Activated CD4-positive, alpha-beta T cell treated with anti-CD3 and anti-CD28 coated beads for 36 hours (primary cell): ENCODE results near the gene VSTM2B. TPM values are rescaled to one million over a fixed set of nuclear protein-coding genes. Genes with fewer than 3 reads are reported as not detected.

Experiments used
- ATAC-seq: fragments of 200-7000 bp; cut with Tn5 transposase; one replicate; pipeline ENCODE4 v1.10.0; 2021; ENCODE audit warnings: mild to moderate bottlenecking, moderate library complexity
- CTCF ChIA-PET: fragments of 350-600 bp; sonication (Branson Sonifier 250); formaldehyde crosslinking; loops from one replicate; lab custom pipeline; 2021; ENCODE audit warnings: antibody characterized with exemption; lab: Charles Lee
- POLR2A ChIA-PET: fragments of 350-600 bp; sonication (Branson Sonifier 250); formaldehyde crosslinking; loops from one replicate; lab custom pipeline; 2021; ENCODE audit warnings: antibody characterized with exemption, inconsistent platforms; lab: Charles Lee
- DNase-seq: peaks from one replicate; pipeline ENCODE4 v3.0.0-alpha.2; 2020
- H3K27ac Mint-ChIP-seq: one replicate; pipeline ENCODE4 v1.8.0; 2021; ENCODE audit warnings: mixed read lengths
- H3K27me3 Mint-ChIP-seq: one replicate; pipeline ENCODE4 v1.8.0; 2021; ENCODE audit warnings: mixed read lengths
- H3K36me3 Mint-ChIP-seq: one replicate; pipeline ENCODE4 v1.8.0; 2021; ENCODE audit warnings: low read depth, mixed read lengths
- H3K4me1 Mint-ChIP-seq: one replicate; pipeline ENCODE4 v1.8.0; 2021; ENCODE audit warnings: mixed read lengths
- H3K4me3 Mint-ChIP-seq: one replicate; pipeline ENCODE4 v1.8.0; 2021; ENCODE audit warnings: mild to moderate bottlenecking, moderate library complexity, mixed read lengths
- H3K9me3 Mint-ChIP-seq: one replicate; pipeline ENCODE4 v1.8.0; 2021; ENCODE audit warnings: low read depth, mixed read lengths
- intact Hi-C, 2 experiments: fragments of 100-400 bp; cut with DNase I in 1 of 2; cut with micrococcal nuclease in 1 of 2; formaldehyde crosslinking; loops; one replicate each; pipeline versions ENCODE4 v1.14.2 to v1.15.1; 2022 to 2024; cut with DNase I, micrococcal nuclease
- total RNA-seq, 2 experiments: library from RNA; stranded (reverse); gene quantifications; one replicate each; pipeline ENCODE4 v1.2.3, GENCODE V29; 2021

The VSTM2B gene
- not detected for total RNA-seq

DNA sequence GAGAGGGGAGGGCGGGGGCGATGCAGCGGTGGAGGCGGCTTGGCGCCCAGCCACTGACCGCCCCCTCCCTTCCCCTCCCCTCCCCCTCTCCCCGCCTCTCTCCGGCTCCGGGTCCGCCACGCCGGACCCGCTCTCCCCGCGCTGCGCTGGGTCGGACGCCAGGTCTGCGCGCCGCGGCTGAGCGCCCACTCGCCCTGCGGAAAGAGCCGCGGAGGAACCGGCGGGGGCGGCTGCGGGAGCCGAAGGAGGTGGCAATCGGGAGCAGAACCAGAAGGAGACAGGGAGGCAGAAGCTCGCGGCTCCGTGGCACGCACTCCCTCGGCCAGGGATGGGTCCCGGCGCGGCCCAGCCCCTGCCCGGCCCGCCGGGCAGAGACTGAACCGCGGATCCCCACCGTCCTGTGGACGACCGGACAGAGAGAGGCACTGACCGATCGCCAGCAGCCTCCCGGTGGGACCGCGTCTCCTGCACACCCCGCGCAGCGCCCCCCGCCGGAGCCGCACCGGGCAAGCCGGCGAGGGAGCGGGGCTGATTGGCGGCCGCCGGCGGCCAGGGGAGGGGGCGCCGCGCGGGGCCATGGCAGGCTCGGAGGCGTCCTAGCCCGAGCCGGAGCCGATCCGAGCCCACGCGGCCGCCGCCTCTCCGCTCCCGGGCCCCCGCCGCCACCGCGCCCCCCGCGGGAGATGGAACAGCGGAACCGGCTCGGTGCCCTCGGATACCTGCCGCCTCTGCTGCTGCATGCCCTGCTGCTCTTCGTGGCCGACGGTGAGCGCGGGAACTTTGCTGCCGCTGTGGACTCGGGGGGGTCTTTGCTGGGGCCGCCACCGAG lies at the start of gene VSTM2B:
Gene VSTM2B (plus strand): TSS at position 94 of the 829 bp plus-strand sequence. CDS start 590 bp downstream, at position 684.
- intact Hi-C loops: loop anchor here (5.0 to 10.0 kb wide), 7 partner anchors 61 to 1826 kb away; partner anchors contain the start of gene UQCRFS1 (in 1 of the 2)
- ChIA-PET CTCF (interaction anchor here (1.4 kb wide), 1 partner anchor 16 kb away, joined by 3 read pairs; no protein-coding TSS in a partner anchor), POLR2A (no interaction called here)
- H3K4me3 Mint-ChIP-seq: peak within 1 kb of the TSS; percentile 35
- H3K27ac Mint-ChIP-seq: no peak within 1 kb of the TSS
- no peak for ATAC-seq
- no peaks in the 10 kb centered on the region for H3K9me3 Mint-ChIP-seq
- H3K4me1 Mint-ChIP-seq: peaks cover 22% of the 10 kb centered on the region
- DNase-seq: no peak
- H3K27me3 Mint-ChIP-seq: peaks cover 58% of the 10 kb centered on the region
- H3K36me3 Mint-ChIP-seq: peaks cover 5% of the 10 kb centered on the region

DNA sequence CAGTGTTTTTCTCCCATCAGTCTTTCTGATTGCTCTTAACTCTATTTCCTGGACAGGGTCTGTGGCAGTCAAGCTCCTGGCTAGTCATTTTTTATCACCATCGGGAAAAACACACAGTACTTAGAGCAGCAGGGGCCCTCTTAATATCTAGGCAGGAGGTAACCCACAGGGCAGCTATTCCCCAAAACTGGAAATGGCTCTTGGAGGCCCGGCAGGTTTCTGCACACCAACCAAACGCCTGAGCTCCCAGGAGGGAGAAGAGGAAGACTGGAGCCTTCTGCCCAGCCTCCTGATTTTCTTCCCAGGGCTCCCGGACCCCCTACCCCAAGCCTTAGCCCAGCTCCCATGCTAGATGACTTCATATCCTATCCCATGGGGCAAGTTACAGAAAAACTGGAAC lies 49.3 kb upstream of the VSTM2B start:
- Mint-ChIP-seq H3K9me3 (peaks cover 10% of the 10 kb centered on the region), H3K4me3 (no peak overlapping the region), H3K27me3 (peaks cover 23% of the 10 kb centered on the region), H3K4me1 (no peaks in the 10 kb centered on the region), H3K36me3 (peaks cover 3% of the 10 kb centered on the region), H3K27ac (no peak overlapping the region)
- ATAC-seq: no peak
- POLR2A ChIA-PET: no interaction called here
- no peak for DNase-seq
- CTCF ChIA-PET: interaction anchor here (0.9 kb wide), 1 partner anchor 93 kb away, joined by 3 read pairs; no protein-coding TSS in a partner anchor
- intact Hi-C loops: no loop called here

DNA sequence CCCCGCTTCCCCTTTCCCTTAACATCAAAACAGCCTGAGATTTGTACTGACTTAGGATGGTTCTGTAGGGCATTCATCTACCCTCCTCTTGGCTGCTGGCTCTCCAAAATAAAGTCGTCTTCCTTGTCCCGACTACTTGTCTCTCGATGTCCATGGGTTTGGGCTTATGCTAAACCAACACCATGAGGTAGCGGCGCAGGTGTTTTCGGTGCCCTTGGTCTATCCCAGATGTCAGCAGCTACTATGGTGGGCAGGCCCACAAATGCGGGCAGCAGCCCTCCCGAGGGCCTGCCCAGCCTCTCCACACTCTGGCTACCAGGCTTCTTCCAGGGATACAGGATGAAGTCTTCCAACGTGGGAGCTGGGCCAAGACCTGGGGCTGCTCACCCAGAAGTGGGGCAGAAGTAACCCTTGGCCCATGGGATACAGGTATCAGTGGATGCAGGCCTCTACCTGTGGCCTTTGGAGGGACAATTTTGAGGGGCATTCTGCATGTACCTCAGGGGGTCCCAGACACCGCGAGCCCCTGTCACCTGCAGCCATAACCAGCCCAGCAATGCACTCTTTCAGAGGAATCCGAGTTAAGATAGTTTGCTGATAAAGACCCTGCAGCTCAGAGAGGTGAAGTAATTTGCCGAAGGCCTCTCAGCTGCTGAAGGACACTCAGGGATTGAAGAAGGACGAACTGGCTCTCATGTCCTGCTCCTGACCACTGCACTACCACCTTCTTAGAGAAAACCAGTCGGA lies 47.8 kb upstream of the VSTM2B start:
- intact Hi-C loops: no loop called here
- CTCF ChIA-PET: interaction anchor here (0.7 kb wide), 1 partner anchor 23 kb away, joined by 3 read pairs; no protein-coding TSS in a partner anchor
- peaks cover 11% of the 10 kb centered on the region for H3K9me3 Mint-ChIP-seq
- H3K4me3 Mint-ChIP-seq: no peak overlapping the region
- no peaks in the 10 kb centered on the region for H3K4me1 Mint-ChIP-seq
- POLR2A ChIA-PET: no interaction called here
- DNase-seq: no peak
- no peak overlapping the region for H3K27ac Mint-ChIP-seq
- peaks cover 3% of the 10 kb centered on the region for H3K36me3 Mint-ChIP-seq
- no peak for ATAC-seq
- H3K27me3 Mint-ChIP-seq: peaks cover 22% of the 10 kb centered on the region

DNA sequence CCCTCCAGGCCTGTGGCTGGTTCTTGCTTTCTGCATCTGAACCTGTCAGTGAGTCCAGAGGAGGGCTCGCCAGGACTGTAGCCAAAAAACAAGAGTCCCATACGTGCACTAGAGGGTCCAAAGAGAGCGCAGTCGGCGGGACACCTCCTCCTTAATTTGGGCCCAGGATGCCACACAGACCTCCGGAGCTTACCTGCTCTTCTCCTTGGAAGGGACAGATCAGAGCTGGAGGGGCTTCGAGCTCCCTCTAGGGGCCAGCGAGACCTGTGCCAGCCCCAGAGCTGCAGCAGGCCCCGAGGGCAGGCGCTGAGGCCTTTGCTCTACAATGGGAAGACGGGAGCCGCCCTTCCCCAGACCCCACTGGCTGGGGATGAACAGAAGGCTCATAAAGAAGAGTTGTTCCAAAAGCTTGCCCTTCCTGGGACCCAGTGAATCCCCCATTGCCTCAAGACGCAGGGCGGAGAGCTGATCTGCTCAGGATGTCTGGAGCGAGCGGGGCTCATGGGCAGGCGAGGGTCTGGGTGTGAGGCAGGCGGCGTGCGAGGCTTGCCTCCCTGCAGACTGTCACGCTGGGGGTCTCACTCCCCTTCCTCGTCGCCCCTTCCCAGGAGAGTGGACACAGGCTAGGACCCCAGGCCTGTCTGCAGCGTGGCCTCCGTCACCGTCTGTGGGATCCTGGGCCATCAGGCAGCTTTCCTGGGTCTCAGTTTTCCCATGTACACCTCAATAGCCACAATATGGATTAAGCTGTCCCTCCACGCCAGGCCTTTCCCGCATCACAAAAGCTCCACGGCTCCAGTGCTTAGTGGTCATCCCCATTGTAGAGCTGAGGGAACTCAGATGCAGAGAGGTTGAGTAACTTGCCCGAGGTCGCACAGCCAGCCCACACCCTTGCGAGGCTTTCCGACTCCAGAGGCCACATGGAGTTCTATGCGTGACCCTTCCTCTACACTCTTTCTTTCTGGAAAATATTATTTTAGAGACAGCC lies 46.9 kb upstream of the VSTM2B start:
- ATAC-seq: no peak
- no peak overlapping the region for H3K27ac Mint-ChIP-seq
- H3K4me3 Mint-ChIP-seq: no peak overlapping the region
- H3K9me3 Mint-ChIP-seq: peaks cover 11% of the 10 kb centered on the region
- intact Hi-C loops: no loop called here
- peaks cover 16% of the 10 kb centered on the region for H3K27me3 Mint-ChIP-seq
- H3K36me3 Mint-ChIP-seq: peaks cover 3% of the 10 kb centered on the region
- ChIA-PET POLR2A (no interaction called here), CTCF (interaction anchor here (0.6 kb wide), 1 partner anchor 103 kb away, joined by 3 read pairs; no protein-coding TSS in a partner anchor)
- H3K4me1 Mint-ChIP-seq: no peaks in the 10 kb centered on the region
- peak; percentile 44 for DNase-seq

DNA sequence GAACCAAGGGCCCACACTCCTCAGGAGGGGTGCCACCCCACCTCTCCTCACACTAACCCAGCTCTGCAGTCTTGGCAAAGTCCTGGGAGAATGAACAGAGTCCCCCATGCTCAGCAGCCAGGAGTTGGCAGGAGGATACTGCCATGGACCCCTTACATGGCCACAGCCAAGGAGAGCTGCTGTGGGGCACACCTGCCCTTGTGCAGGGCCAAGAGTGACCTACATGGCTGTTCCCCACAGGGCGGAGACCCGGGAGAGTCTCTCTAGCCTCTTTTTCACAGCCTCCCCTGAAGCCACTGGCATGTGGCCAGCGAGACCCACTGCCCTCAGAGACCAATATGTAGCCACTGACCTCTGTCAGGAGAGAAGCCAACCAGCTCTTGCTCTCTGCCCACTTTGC lies 45.9 kb upstream of the VSTM2B start:
- Mint-ChIP-seq H3K27ac (no peak overlapping the region), H3K9me3 (peaks cover 11% of the 10 kb centered on the region), H3K36me3 (peaks cover 3% of the 10 kb centered on the region), H3K4me3 (no peak overlapping the region), H3K27me3 (peaks cover 13% of the 10 kb centered on the region), H3K4me1 (no peaks in the 10 kb centered on the region)
- no peak for ATAC-seq
- intact Hi-C loops: no loop called here
- POLR2A ChIA-PET: no interaction called here
- DNase-seq: no peak
- CTCF ChIA-PET: no interaction called here

DNA sequence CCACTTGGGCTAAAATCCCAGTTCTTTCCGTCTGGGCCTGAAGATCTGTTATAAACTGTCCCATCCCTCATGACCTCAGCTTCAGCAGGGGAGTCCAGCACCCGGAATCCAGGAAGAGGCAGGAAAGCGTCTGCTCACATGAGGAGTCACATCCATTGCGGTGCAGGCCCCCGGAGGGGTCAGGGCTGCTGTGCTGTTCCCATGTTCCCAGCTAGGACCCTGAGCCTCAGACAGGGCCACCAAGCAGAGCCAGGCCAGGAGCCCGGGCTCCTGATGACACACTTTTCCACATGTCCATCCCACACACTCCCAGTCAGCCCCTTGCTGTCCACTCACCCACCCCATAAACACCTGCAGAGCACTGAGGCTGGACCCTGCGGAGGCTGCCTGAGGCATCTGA lies 45.3 kb upstream of the VSTM2B start:
- ATAC-seq (no peak), DNase-seq (no peak)
- H3K27ac Mint-ChIP-seq: no peak overlapping the region
- H3K36me3 Mint-ChIP-seq: peaks cover 3% of the 10 kb centered on the region
- no peaks in the 10 kb centered on the region for H3K4me1 Mint-ChIP-seq
- CTCF ChIA-PET: no interaction called here
- H3K9me3 Mint-ChIP-seq: peaks cover 11% of the 10 kb centered on the region
- H3K4me3 Mint-ChIP-seq: no peak overlapping the region
- POLR2A ChIA-PET: no interaction called here
- peaks cover 12% of the 10 kb centered on the region for H3K27me3 Mint-ChIP-seq
- intact Hi-C loops: no loop called here

DNA sequence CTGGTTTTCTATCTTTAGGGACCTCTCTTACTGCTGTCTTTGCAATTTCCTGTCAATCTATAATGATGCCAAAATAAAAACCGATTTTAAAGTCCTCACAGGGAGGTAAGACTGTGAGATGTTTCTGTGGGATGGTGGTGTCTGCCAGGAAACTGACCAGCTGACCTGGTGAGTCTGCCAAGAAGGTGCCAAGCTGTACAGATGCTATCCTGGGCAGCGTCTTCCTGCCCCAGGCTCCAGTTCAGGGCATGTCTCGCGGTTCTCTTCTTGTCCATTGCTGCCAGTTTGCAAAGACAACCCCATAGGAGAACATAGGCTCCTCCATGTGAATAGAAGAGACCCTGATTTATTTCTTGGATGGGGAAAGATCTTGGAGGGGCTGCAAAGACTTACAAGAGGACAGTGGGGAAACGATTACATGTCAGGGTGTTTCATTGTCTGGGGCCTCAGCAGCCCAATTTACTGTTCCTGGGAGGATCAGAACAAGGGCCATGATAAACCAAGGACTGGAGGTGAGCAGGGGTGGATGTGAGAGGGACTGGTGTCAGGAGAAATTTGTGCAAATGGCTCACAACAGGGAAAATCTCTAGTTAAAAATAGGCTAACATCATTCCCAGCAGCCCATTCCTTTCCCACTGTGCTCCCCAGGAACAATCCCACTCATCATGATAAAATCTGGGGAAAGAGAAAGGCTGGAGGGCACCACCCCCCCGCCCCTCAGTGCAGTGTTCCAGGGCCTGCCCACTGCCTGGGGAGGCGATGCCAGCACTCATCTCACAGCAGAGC lies 42.7 kb upstream of the VSTM2B start:
- POLR2A ChIA-PET: no interaction called here
- CTCF ChIA-PET: no interaction called here
- peaks cover 11% of the 10 kb centered on the region for H3K9me3 Mint-ChIP-seq
- H3K4me1 Mint-ChIP-seq: no peaks in the 10 kb centered on the region
- ATAC-seq (no peak), DNase-seq (no peak)
- peaks cover 12% of the 10 kb centered on the region for H3K27me3 Mint-ChIP-seq
- H3K4me3 Mint-ChIP-seq: no peak overlapping the region
- intact Hi-C loops: no loop called here
- H3K27ac Mint-ChIP-seq: no peak overlapping the region
- peaks cover 3% of the 10 kb centered on the region for H3K36me3 Mint-ChIP-seq

- CTCF ChIA-PET: no interaction called here
- H3K4me1 Mint-ChIP-seq: no peaks in the 10 kb centered on the region
- POLR2A ChIA-PET: no interaction called here
- no peak overlapping the region for H3K27ac Mint-ChIP-seq
- H3K4me3 Mint-ChIP-seq: no peak overlapping the region
- peaks cover 3% of the 10 kb centered on the region for H3K36me3 Mint-ChIP-seq
- intact Hi-C loops: no loop called here
- peaks cover 12% of the 10 kb centered on the region for H3K27me3 Mint-ChIP-seq
- DNase-seq (no peak), ATAC-seq (no peak)
- H3K9me3 Mint-ChIP-seq: peaks cover 11% of the 10 kb centered on the region
These were observed 42.2 kb upstream of the VSTM2B start for GRCh38 chr19:29483641-29483920.

DNA sequence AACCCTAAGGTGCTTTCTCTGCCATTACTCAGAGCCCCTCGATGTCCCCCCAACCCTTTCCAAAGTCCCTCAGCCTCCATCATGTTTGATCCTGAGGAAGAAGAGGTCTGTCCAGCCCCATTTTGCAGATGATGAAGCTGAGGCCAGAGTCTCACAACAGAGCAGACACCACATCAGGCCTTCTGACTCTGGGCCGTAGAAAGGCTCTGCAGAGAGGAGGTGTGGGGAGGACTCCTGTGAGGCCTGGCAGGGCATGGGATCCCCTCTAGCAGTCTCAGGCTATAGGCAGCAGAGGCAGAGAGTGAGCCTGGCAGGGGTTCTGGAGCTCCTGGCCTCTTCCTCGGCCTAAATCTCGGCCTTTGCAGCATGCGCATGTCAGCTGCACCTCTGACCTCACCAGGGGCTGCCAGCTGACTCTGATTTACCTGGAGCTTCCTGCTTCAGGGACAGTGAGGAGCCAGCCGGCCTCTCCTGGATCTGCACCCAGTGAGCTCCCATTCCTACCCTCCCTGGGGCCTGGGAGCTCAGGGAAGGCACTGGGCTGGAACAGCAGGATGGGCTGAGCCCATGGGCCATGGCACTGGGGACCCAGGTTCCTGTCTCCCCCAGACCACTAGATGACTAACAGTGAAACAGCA lies 41.7 kb upstream of the VSTM2B start:
- DNase-seq (no peak), ATAC-seq (no peak)
- ChIA-PET POLR2A (no interaction called here), CTCF (interaction anchor here (0.7 kb wide), 1 partner anchor 220 kb away, joined by 3 read pairs; no protein-coding TSS in a partner anchor)
- intact Hi-C loops: no loop called here
- no peak overlapping the region for H3K4me3 Mint-ChIP-seq
- no peak overlapping the region for H3K27ac Mint-ChIP-seq
- peaks cover 12% of the 10 kb centered on the region for H3K27me3 Mint-ChIP-seq
- peaks cover 3% of the 10 kb centered on the region for H3K36me3 Mint-ChIP-seq
- H3K4me1 Mint-ChIP-seq: no peaks in the 10 kb centered on the region
- H3K9me3 Mint-ChIP-seq: peaks cover 11% of the 10 kb centered on the region

- no peaks in the 10 kb centered on the region for H3K4me1 Mint-ChIP-seq
- ATAC-seq: no peak
- peaks cover 3% of the 10 kb centered on the region for H3K36me3 Mint-ChIP-seq
- no peak overlapping the region for H3K4me3 Mint-ChIP-seq
- H3K27ac Mint-ChIP-seq: no peak overlapping the region
- ChIA-PET POLR2A (no interaction called here), CTCF (no interaction called here)
- DNase-seq: no peak
- peaks cover 11% of the 10 kb centered on the region for H3K9me3 Mint-ChIP-seq
- intact Hi-C loops: no loop called here
- H3K27me3 Mint-ChIP-seq: peaks cover 16% of the 10 kb centered on the region
These were observed 40.9 kb upstream of the VSTM2B start for GRCh38 chr19:29484876-29485275.
